NCI-H128 (cell line): ENCODE measurements around the gene ATG2A.
A peak's percentile ranks its signal among the peaks of the same experiment; 100 is the strongest.
"Not testable (repeated sequence)": the region's sequence is repeated elsewhere in the genome, so short reads cannot be mapped to it uniquely, and the experiment has no call there.

Source experiments
- DNase-seq: peaks from one replicate; lab custom pipeline; 2025; ENCODE audit not compliant: unreplicated experiment; lab: John Stamatoyannopoulos, UW

Gene ATG2A

GRCh38 chr11:64857485-64857884 lies 59.5 kb downstream of the ATG2A start:
- no peak for DNase-seq

- no peak for DNase-seq
Observed at GRCh38 chr11:64856382-64857227, 60.4 kb downstream of the ATG2A start.

GRCh38 chr11:64855596-64856304 lies 61.3 kb downstream of the ATG2A start:
- DNase-seq: no peak

GRCh38 chr11:64854534-64855502 lies 62.2 kb downstream of the ATG2A start:
- no peak for DNase-seq

GRCh38 chr11:64854157-64854533 lies 62.9 kb downstream of the ATG2A start:
- no peak for DNase-seq

- no peak for DNase-seq
Observed at GRCh38 chr11:64853709-64854108, 63.3 kb downstream of the ATG2A start.

- DNase-seq: no peak
Observed at GRCh38 chr11:64852804-64853509, 64.1 kb downstream of the ATG2A start.

GRCh38 chr11:64851831-64852351 lies 65.1 kb downstream of the ATG2A start:
- DNase-seq: no peak

- no peak for DNase-seq
Observed at GRCh38 chr11:64850979-64851567, 65.9 kb downstream of the ATG2A start.

GRCh38 chr11:64849598-64850356 lies 67.2 kb downstream of the ATG2A start:
- no peak for DNase-seq

- no peak for DNase-seq
Observed at GRCh38 chr11:64848826-64849597, 68.0 kb downstream of the ATG2A start.

GRCh38 chr11:64848214-64848825 lies 68.7 kb downstream of the ATG2A start:
- DNase-seq: no peak

- peak; percentile 97 for DNase-seq
Observed at GRCh38 chr11:64846998-64847666, 69.9 kb downstream of the ATG2A start.

GRCh38 chr11:64845776-64846129 lies 71.3 kb downstream of the ATG2A start:
- not testable (repeated sequence) for DNase-seq

GRCh38 chr11:64845129-64845775 lies 71.8 kb downstream of the ATG2A start:
- DNase-seq: no peak
